CD4-positive, alpha-beta T cell treated with Interleukin-1 beta for 1 hour (primary cell): ENCODE measurements around the gene VTI1A.
"Not testable (repeated sequence)": the region's sequence is repeated elsewhere in the genome, so short reads cannot be mapped to it uniquely, and the experiment has no call there.

Experiments
- DNase-seq, 2 donors: peaks; one replicate each; pipeline ENCODE4 v3.0.0-alpha.2; 2020 to 2022

Gene VTI1A

GRCh38 chr10:112590786-112591185 lies 143.8 kb downstream of the VTI1A start:
- DNase-seq = not testable (repeated sequence)

GRCh38 chr10:112593023-112593422 lies 146.0 kb downstream of the VTI1A start:
- DNase-seq = no peak

GRCh38 chr10:112601214-112602090 lies 154.4 kb downstream of the VTI1A start:
- no peak for DNase-seq

- no peak for DNase-seq
Observed at GRCh38 chr10:112603062-112603461, 156.0 kb downstream of the VTI1A start.

- no peak for DNase-seq
Observed at GRCh38 chr10:112605063-112605462, 158.0 kb downstream of the VTI1A start.

- DNase-seq = no peak
Observed at GRCh38 chr10:112607506-112607905, 160.5 kb downstream of the VTI1A start.

GRCh38 chr10:112613620-112614019 lies 166.6 kb downstream of the VTI1A start:
- DNase-seq = no peak

- no peak for DNase-seq
Observed at GRCh38 chr10:112614072-112614471, 167.1 kb downstream of the VTI1A start.

GRCh38 chr10:112614586-112614985 lies 167.6 kb downstream of the VTI1A start:
- DNase-seq = no peak

- no peak for DNase-seq
Observed at GRCh38 chr10:112615269-112615668, 168.3 kb downstream of the VTI1A start.

GRCh38 chr10:112616647-112617046 lies 169.6 kb downstream of the VTI1A start:
- DNase-seq = no peak

- no peak for DNase-seq
Observed at GRCh38 chr10:112618814-112619213, 171.8 kb downstream of the VTI1A start.

- DNase-seq = no peak
Observed at GRCh38 chr10:112619556-112619955, 172.5 kb downstream of the VTI1A start.

- no peak for DNase-seq
Observed at GRCh38 chr10:112622786-112623185, 175.8 kb downstream of the VTI1A start.

- DNase-seq = no peak
Observed at GRCh38 chr10:112624546-112625048, 177.6 kb downstream of the VTI1A start.

- no peak for DNase-seq
Observed at GRCh38 chr10:112628951-112629609, 182.1 kb downstream of the VTI1A start.

- DNase-seq = no peak
Observed at GRCh38 chr10:112631501-112632400, 184.7 kb downstream of the VTI1A start.

- DNase-seq = no peak
Observed at GRCh38 chr10:112634096-112634830, 187.2 kb downstream of the VTI1A start.

GRCh38 chr10:112637901-112638300 lies 190.9 kb downstream of the VTI1A start:
- no peak for DNase-seq

- no peak for DNase-seq
Observed at GRCh38 chr10:112639298-112639697, 192.3 kb downstream of the VTI1A start.

GRCh38 chr10:112640638-112641037 lies 193.6 kb downstream of the VTI1A start:
- DNase-seq = no peak

- no peak for DNase-seq
Observed at GRCh38 chr10:112643600-112644264, 196.7 kb downstream of the VTI1A start.
